Skin of body (tissue), 2 donors: ENCODE results near the gene TPD52L2. TPM values are rescaled to one million over a fixed set of nuclear protein-coding genes. Genes with fewer than 3 reads are reported as not detected.
A peak's percentile ranks its signal among the peaks of the same experiment; 100 is the strongest.
"Not testable (repeated sequence)": the region's sequence is repeated elsewhere in the genome, so short reads cannot be mapped to it uniquely, and the experiment has no call there.

ENCODE experiments used
- DNase-seq: peaks from one replicate; lab custom pipeline; 2025; lab: John Stamatoyannopoulos, UW
- total RNA-seq: library from RNA; depleted of rRNA; stranded (reverse); fragments of >200 nt; gene quantifications from one replicate; pipeline ENCODE4 v1.2.3, GENCODE V29; 2014

TPD52L2 gene
- total RNA-seq, 1 donor from 2014 or later, result 39.3 TPM

- DNase-seq, result peak; percentile 81
Observed at GRCh38 chr20:63835021-63835858, 29.8 kb upstream of the TPD52L2 start.

GRCh38 chr20:63836458-63837344, 28.4 kb upstream of the TPD52L2 start:
- no peak for DNase-seq

GRCh38 chr20:63837479-63837878, 27.6 kb upstream of the TPD52L2 start:
- no peak for DNase-seq

DNA sequence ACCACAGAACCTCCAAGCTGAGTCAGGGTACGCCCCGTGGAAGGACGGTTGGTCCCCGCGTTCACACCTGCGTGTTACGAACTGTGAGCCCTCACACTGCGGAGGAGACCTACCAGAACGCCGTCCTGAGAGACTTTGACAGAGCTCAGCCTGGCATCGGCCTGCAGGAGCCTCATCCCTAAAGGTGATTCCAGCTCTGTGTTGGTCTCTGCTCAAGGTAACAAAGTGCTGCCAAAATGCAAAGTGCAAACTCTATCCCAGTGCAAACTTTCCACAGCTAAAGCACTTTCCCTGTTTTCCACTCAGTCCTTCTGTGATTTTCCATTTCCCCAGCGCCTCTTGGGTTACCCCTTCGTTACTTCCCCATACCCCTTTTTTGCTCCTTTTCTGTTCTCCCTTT, 25.4 kb upstream of the TPD52L2 start:
- DNase-seq, result no peak

DNA sequence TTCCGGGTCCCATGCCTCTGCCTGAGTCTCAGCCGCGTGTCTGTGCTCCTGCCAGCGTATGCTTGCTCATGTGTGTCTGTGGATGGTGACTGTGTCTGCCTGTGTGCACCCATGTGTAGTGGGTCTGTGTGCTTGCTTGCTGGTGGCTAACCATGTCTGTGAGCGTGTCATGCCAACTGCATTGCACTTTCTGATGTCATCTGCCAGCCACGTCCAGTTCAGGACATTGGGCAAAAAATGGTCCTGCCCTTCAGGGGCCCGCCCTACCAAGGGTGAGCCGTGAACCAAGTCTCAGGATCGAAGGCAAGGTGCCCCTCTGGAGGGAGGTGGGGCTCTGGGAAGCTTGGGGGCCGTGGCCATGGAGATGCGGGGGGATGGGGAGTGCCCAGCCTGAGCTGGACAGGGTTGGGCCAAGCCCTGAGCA, 24.7 kb upstream of the TPD52L2 start:
- DNase-seq, result no peak

DNA sequence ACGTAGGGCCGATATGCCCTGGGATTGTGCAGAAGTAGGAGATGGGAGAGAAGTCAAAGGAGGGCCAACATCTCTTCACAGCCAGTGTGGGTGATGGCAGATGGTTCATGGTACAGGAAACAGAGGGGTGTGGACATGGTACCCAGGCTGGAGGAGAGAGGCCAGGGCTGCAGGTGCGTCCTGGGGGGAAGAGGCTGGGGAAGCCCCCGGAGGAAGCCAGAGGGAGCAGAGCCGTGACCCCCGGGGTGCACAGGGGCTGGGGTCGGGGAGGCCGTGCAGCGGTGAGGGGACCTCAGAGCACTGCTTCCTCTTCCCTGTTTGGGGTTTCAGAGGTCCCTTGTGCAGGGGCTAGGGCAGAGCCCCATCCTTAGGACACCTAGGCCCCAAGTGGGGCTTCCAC, 22.8 kb upstream of the TPD52L2 start:
- DNase-seq, result no peak

DNA sequence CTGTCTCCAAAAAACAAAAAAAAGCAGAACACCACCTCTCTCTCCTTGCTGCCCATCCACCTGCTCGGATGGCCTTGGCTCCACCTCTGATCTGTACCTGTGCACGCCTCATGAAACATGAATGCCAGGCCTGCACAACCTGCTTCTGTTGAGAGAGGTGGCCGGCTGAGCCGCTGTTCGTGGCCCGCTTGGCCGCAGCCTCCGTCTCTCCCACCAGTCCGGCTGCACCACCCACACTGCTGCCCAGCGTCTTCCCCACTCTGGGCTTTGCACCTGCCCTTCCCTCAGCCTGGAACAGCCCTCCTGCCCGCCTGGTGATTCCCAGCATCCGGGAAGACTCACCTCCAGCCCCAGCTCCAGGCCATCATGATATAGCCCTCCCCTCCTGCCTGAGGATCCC, 21.8 kb upstream of the TPD52L2 start:
- DNase-seq, result no peak

DNA sequence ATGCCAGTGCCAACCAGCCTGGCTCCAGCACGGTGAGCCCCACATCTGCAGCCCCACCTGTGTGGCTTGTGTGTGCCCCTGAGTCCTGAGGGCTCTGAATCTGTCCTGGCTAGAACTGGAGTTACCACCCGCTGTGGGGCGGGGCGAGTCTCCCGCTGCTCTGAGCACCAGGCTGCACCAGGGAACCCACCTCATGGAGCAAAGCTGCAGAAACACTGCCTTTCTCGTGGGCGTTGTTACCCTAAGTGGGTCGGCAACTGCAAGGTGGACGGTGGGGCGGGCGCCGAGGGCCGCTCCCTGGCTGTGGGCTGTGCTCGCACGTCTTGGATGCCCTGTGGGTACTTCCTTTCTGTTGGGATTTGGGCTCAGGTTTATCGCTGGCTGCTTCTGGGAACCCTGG, 21.3 kb upstream of the TPD52L2 start:
- DNase-seq, result no peak

- DNase-seq, result no peak
Observed at GRCh38 chr20:63844511-63844991, 20.5 kb upstream of the TPD52L2 start.

DNA sequence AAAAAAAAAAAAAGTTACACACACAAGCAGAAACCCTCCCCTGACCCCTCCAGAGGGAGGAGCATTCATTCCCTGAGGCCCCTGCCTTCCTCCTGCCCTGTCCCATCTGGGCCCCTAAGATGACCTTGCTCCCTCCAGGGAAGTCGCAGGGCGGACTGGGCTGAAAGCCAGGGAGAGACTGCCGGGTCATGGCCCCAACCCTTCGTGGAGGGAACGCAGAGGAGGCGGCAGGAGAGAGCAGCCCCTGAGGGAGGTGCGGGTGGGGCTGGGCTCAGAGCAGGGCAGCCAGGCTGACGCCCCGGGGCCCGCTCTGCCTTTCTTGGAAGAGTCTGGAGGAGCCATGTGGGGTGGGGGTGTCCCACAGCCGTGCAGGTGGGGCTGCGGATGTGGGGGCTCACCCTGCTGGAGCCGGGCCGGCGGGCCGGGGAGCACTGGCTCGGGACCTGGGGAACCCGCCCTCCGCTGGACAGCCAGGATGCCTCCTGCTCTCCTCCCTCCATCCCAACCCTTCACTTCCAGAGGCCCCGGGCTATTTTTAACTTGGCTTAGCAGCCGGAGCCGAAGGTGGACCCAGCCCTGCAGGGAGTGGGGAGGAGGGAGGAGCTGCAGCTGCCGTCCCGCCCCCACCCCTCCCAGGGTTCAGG, 18.8 kb upstream of the TPD52L2 start:
- DNase-seq, result peak; percentile 18

GRCh38 chr20:63846888-63847236, 18.2 kb upstream of the TPD52L2 start:
- no peak for DNase-seq

- peak; percentile 18 for DNase-seq
Observed at GRCh38 chr20:63847237-63848002, 17.6 kb upstream of the TPD52L2 start.

DNA sequence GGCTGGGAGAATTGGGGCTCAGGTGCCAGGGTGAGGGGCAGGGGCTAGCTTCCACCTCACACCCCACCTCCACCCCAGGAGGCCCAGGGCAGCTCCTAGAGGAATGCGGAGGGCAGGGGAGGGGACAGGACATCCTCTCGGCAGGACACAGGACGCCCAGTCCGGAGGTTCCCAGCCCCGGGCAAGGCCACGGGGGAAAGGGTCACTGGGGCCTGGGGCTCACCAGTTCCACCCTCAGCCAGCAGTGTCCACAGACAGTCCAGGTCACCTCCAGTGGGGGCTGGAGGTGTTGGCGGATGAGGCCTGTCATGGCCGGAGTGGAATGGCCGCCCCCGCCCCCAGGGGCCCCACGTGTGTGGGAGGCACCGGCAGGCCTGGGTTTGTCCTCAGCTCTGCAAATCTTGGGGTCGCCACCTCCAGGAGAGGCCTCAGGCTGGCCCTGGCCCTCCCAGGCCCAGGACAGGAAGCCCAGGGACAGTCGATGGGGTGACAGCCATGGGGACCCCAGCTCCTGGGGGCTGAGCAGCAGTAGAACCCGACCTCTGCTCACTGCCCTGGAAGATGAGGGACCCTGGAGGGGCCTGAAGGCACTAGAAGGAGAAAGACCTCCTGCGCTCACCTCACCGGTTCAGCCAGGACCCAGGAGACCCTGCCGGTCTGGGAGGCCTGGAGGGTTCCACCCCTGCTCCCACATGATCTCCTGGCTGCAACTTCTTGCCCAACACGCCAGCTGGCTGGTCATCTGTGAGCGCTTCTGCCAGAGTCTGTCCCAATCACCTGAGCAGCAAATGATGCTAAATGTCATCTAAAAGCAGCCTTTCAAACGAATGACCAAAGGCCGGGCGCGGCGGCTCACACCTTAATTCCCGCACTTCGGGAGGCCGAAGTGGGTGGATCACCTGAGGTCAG, 16.8 kb upstream of the TPD52L2 start:
- DNase-seq, result no peak

- DNase-seq, result no peak
Observed at GRCh38 chr20:63850689-63851547, 14.2 kb upstream of the TPD52L2 start.

- DNase-seq, result not testable (repeated sequence)
Observed at GRCh38 chr20:63851548-63851943, 13.5 kb upstream of the TPD52L2 start.

DNA sequence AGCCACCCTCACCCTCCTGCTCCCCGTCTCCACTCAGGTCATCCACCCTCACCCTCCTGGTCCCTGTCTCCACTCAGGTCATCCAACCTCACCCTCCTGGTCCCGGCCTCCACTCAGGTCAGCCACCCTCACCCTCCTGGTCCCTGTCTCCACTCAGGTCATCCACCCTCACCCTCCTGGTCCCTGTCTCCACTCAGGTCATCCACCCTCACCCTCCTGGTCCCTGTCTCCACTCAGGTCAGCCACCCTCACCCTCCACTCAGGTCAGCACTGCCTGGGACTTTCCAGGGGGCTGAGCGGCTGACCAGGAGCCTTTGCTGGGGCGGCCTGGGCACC, 11.4 kb upstream of the TPD52L2 start:
- not testable (repeated sequence) for DNase-seq

- no peak for DNase-seq
Observed at GRCh38 chr20:63854069-63854765, 10.9 kb upstream of the TPD52L2 start.

- DNase-seq, result no peak
Observed at GRCh38 chr20:63854766-63855362, 10.2 kb upstream of the TPD52L2 start.
